Mesendoderm (in vitro differentiated cells): ENCODE measurements around the gene NUDCD3.

Source experiments
- DNase-seq: peaks from one replicate; pipeline ENCODE4 v3.0.0; 2013
- H2AK5ac ChIP-seq: 2 replicates; pipeline ENCODE4 v1.6.1; 2013; ENCODE audit warnings: low read length, inconsistent platforms
- H2BK120ac ChIP-seq: 2 replicates; pipeline ENCODE4 v1.6.1; 2013; ENCODE audit warnings: low read depth, mild to moderate bottlenecking, low read length, moderate library complexity, mixed read lengths
- H2BK15ac ChIP-seq: replicated peaks from 2 replicates; pipeline ENCODE4 v1.6.1; 2013; ENCODE audit warnings: low read depth, mild to moderate bottlenecking, moderate library complexity
- H2BK5ac ChIP-seq: 2 replicates; pipeline ENCODE4 v1.6.1; 2013; ENCODE audit warnings: low read length, inconsistent platforms
- H3K18ac ChIP-seq: 2 replicates; pipeline ENCODE4 v1.6.1; 2013; ENCODE audit warnings: mild to moderate bottlenecking, low read length, mixed read lengths
- H3K23ac ChIP-seq: one replicate; pipeline ENCODE4 v1.6.1; 2013; ENCODE audit warnings: low read length
- H3K27ac ChIP-seq: 2 replicates; pipeline ENCODE4 v1.5.1; 2013; ENCODE audit warnings: low read depth, mild to moderate bottlenecking, inconsistent platforms, low read length, moderate library complexity
- H3K27me3 ChIP-seq: 2 replicates; pipeline ENCODE4 v1.6.1; 2013; ENCODE audit warnings: low read length, control low read depth, mild to moderate bottlenecking, inconsistent platforms; ENCODE audit not compliant: insufficient read depth, poor library complexity
- H3K36me3 ChIP-seq: 2 replicates; pipeline ENCODE4 v1.6.1; 2013; ENCODE audit warnings: low read length, inconsistent platforms; ENCODE audit not compliant: control insufficient read depth, insufficient read depth
- H3K4ac ChIP-seq: one replicate; pipeline ENCODE4 v1.6.1; 2013; ENCODE audit warnings: low read depth, mild to moderate bottlenecking, low read length, moderate library complexity
- H3K4me1 ChIP-seq: 2 replicates; pipeline ENCODE4 v1.6.1; 2013; ENCODE audit warnings: low read depth, low read length, inconsistent platforms; ENCODE audit not compliant: control insufficient read depth
- H3K4me2 ChIP-seq: 2 replicates; pipeline ENCODE4 v1.6.1; 2013; ENCODE audit warnings: low read length
- H3K4me3 ChIP-seq: 2 replicates; pipeline ENCODE4 v1.5.1; 2013; ENCODE audit warnings: mild to moderate bottlenecking, low read length
- H3K56ac ChIP-seq: one replicate; pipeline ENCODE4 v1.6.1; 2013; ENCODE audit warnings: low read length
- H3K79me1 ChIP-seq: 2 replicates; pipeline ENCODE4 v1.6.1; 2013; ENCODE audit warnings: low read length, inconsistent platforms
- H3K79me2 ChIP-seq: 2 replicates; pipeline ENCODE4 v1.6.1; 2013; ENCODE audit warnings: mild to moderate bottlenecking, low read length; ENCODE audit not compliant: control insufficient read depth, insufficient read depth
- H3K9ac ChIP-seq: 2 replicates; pipeline ENCODE4 v1.6.1; 2013; ENCODE audit warnings: low read length, inconsistent platforms
- H4K5ac ChIP-seq: one replicate; pipeline ENCODE4 v1.6.1; 2013; ENCODE audit warnings: low read length
- H4K8ac ChIP-seq: one replicate; pipeline ENCODE4 v1.6.1; 2013; ENCODE audit warnings: low read depth, mild to moderate bottlenecking, control low read depth, low read length, moderate library complexity
- WGBS: extraction: QIAGEN DNeasy Blood & Tissue Kit; methylation state at CpG from one replicate; pipeline ENCODE4 v1.1.7; 2013; ENCODE audit warnings: low lambda C conversion rate, missing lambda C conversion rate; ENCODE audit not compliant: insufficient coverage; ENCODE audit errors: extremely low coverage; 5-methylcytosine and 5-hydroxymethylcytosine counted together

NUDCD3 gene

GRCh38 chr7:44348851-44349781 is 141.3 kb downstream of the NUDCD3 start:
- H2BK15ac ChIP-seq = no peak overlapping the region
- peak; percentile 66 for DNase-seq
- no peak overlapping the region for H3K56ac ChIP-seq
- H3K79me1 ChIP-seq = no peaks in the 10 kb centered on the region
- H3K27me3 ChIP-seq = no peaks in the 10 kb centered on the region
- H3K4me2 ChIP-seq = no peak overlapping the region
- H3K4me1 ChIP-seq = no peaks in the 10 kb centered on the region
- no peak overlapping the region for H3K18ac ChIP-seq
- no peak overlapping the region for H2BK5ac ChIP-seq
- no peaks in the 10 kb centered on the region for H3K79me2 ChIP-seq
- H3K27ac ChIP-seq = no peak overlapping the region
- no CpG with 5 or more reads among the region's 9 CpGs for WGBS
- H4K8ac ChIP-seq = no peak overlapping the region
- H3K4ac ChIP-seq = no peak overlapping the region
- H3K23ac ChIP-seq = no peak overlapping the region
- no peaks in the 10 kb centered on the region for H3K36me3 ChIP-seq
- no peak overlapping the region for H3K9ac ChIP-seq
- H4K5ac ChIP-seq = no peak overlapping the region
- no peak overlapping the region for H3K4me3 ChIP-seq
- H2BK120ac ChIP-seq = no peak overlapping the region
- H2AK5ac ChIP-seq = no peak overlapping the region

GRCh38 chr7:44348300-44348699 is 142.2 kb downstream of the NUDCD3 start:
- peak; percentile 89 for DNase-seq
- H2BK5ac ChIP-seq = no peak overlapping the region
- H2AK5ac ChIP-seq = no peak overlapping the region
- no peak overlapping the region for H3K27ac ChIP-seq
- H2BK15ac ChIP-seq = no peak overlapping the region
- no peak overlapping the region for H3K23ac ChIP-seq
- H2BK120ac ChIP-seq = no peak overlapping the region
- no peak overlapping the region for H3K56ac ChIP-seq
- no peak overlapping the region for H3K18ac ChIP-seq
- no peak overlapping the region for H3K4ac ChIP-seq
- H3K4me2 ChIP-seq = no peak overlapping the region
- no peaks in the 10 kb centered on the region for H3K4me1 ChIP-seq
- no CpG with 5 or more reads among the region's 2 CpGs for WGBS
- no peaks in the 10 kb centered on the region for H3K27me3 ChIP-seq
- no peak overlapping the region for H4K8ac ChIP-seq
- no peak overlapping the region for H4K5ac ChIP-seq
- no peaks in the 10 kb centered on the region for H3K79me1 ChIP-seq
- no peaks in the 10 kb centered on the region for H3K79me2 ChIP-seq
- no peaks in the 10 kb centered on the region for H3K36me3 ChIP-seq
- no peak overlapping the region for H3K9ac ChIP-seq
- no peak overlapping the region for H3K4me3 ChIP-seq

- H2BK5ac ChIP-seq = no peak overlapping the region
Observed at GRCh38 chr7:44347546-44348114, 142.8 kb downstream of the NUDCD3 start.

GRCh38 chr7:44346063-44346462 is 144.4 kb downstream of the NUDCD3 start:
- Histone ChIP-seq H3K27ac (no peak overlapping the region), H2BK15ac (no peak overlapping the region), H2AK5ac (no peak overlapping the region), H2BK5ac (no peak overlapping the region), H3K23ac (no peak overlapping the region), H3K4me1 (no peaks in the 10 kb centered on the region), H3K36me3 (no peaks in the 10 kb centered on the region), H3K18ac (no peak overlapping the region), H3K9ac (no peak overlapping the region), H4K8ac (no peak overlapping the region), H3K4me3 (no peak overlapping the region), H3K27me3 (no peaks in the 10 kb centered on the region), H3K4ac (no peak overlapping the region), H3K79me1 (no peaks in the 10 kb centered on the region), H3K56ac (no peak overlapping the region), H4K5ac (no peak overlapping the region), H3K79me2 (no peaks in the 10 kb centered on the region), H3K4me2 (no peak overlapping the region), H2BK120ac (no peak overlapping the region)
- no peak for DNase-seq
- no CpG with 5 or more reads among the region's 2 CpGs for WGBS

More at GRCh38 chr7:44347546-44348114, 142.8 kb downstream of the NUDCD3 start:
- H3K23ac ChIP-seq = no peak overlapping the region
- no peak overlapping the region for H3K4ac ChIP-seq
- no peak overlapping the region for H3K9ac ChIP-seq
- no peak overlapping the region for H3K4me2 ChIP-seq
- H3K27ac ChIP-seq = no peak overlapping the region
- H2BK120ac ChIP-seq = no peak overlapping the region
- no peak for DNase-seq
- no peaks in the 10 kb centered on the region for H3K79me1 ChIP-seq
- no peak overlapping the region for H3K56ac ChIP-seq
- no peak overlapping the region for H4K5ac ChIP-seq
- no peak overlapping the region for H2BK15ac ChIP-seq
- no peaks in the 10 kb centered on the region for H3K4me1 ChIP-seq
- no peaks in the 10 kb centered on the region for H3K27me3 ChIP-seq
- no peak overlapping the region for H2AK5ac ChIP-seq
- no peak overlapping the region for H4K8ac ChIP-seq
- no peaks in the 10 kb centered on the region for H3K79me2 ChIP-seq
- no peaks in the 10 kb centered on the region for H3K36me3 ChIP-seq
- H3K4me3 ChIP-seq = no peak overlapping the region
- no peak overlapping the region for H3K18ac ChIP-seq

GRCh38 chr7:44341401-44341800 is 149.1 kb downstream of the NUDCD3 start:
- Histone ChIP-seq H4K5ac (no peak overlapping the region), H3K4me1 (no peaks in the 10 kb centered on the region), H3K4me3 (no peak overlapping the region), H3K79me2 (no peaks in the 10 kb centered on the region), H2BK120ac (no peak overlapping the region), H3K18ac (no peak overlapping the region), H2BK5ac (no peak overlapping the region), H2AK5ac (no peak overlapping the region), H3K27me3 (peaks cover 1% of the 10 kb centered on the region), H3K36me3 (no peaks in the 10 kb centered on the region), H2BK15ac (no peak overlapping the region), H3K27ac (no peak overlapping the region), H3K4me2 (no peak overlapping the region), H3K56ac (no peak overlapping the region), H4K8ac (no peak overlapping the region), H3K79me1 (no peaks in the 10 kb centered on the region), H3K9ac (no peak overlapping the region), H3K23ac (no peak overlapping the region), H3K4ac (no peak overlapping the region)
- DNase-seq = no peak
- no CpG with 5 or more reads among the region's 3 CpGs for WGBS
